D721Med (cell line): Measurements from ENCODE around the gene CRYBG2.

ENCODE experiments used
- DNase-seq: peaks from one replicate; pipeline ENCODE4 v3.0.0; 2011; ENCODE audit warnings: low spot score; ENCODE audit not compliant: insufficient read length
- FAIRE-seq: peaks from 2 replicates; lab custom pipeline; 2011; peaks lifted over from hg19 to GRCh38; lab: Jason Lieb, UNC
- TF ChIP-seq, protein P1 (sequence below): IDR thresholded peaks from 2 replicates; pipeline ENCODE4 v1.5.1; 2012; ENCODE audit warnings: mild to moderate bottlenecking, control low read depth; ENCODE audit not compliant: insufficient read depth; ENCODE audit errors: missing control alignments

The CRYBG2 gene

DNA sequence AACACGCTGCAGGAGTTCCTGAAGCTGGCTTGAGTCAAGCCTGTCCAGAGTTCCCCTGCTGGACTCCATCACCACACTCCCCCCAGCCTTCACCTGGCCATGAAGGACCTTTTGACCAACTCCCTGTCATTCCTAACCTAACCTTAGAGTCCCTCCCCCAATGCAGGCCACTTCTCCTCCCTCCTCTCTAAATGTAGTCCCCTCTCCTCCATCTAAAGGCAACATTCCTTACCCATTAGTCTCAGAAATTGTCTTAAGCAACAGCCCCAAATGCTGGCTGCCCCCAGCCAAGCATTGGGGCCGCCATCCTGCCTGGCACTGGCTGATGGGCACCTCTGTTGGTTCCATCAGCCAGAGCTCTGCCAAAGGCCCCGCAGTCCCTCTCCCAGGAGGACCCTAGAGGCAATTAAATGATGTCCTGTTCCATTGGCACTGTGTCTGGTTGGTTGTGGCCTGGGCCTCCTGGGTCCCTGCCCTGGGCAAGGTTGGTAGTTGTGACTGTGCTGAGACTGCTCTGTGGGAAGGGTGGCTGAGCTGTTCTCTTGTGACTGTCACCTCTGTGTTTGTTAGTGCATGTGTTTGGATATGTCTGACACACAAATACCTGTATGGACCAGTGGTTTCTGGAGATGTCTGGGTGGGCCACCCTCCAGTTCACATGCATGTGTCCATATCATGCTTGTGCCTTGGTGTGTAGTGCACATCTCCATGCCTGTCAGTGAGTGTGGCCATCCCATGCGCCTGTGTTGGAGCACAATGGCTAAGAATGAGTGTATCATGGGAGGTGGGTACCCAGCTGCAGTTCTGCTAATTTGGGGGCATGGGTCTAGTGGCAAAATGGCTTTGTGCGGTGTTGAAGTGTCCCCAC, 72.6 kb downstream of the CRYBG2 start:
- no peak for FAIRE-seq
- DNase-seq = no peak
- TF ChIP-seq, protein P1, sequence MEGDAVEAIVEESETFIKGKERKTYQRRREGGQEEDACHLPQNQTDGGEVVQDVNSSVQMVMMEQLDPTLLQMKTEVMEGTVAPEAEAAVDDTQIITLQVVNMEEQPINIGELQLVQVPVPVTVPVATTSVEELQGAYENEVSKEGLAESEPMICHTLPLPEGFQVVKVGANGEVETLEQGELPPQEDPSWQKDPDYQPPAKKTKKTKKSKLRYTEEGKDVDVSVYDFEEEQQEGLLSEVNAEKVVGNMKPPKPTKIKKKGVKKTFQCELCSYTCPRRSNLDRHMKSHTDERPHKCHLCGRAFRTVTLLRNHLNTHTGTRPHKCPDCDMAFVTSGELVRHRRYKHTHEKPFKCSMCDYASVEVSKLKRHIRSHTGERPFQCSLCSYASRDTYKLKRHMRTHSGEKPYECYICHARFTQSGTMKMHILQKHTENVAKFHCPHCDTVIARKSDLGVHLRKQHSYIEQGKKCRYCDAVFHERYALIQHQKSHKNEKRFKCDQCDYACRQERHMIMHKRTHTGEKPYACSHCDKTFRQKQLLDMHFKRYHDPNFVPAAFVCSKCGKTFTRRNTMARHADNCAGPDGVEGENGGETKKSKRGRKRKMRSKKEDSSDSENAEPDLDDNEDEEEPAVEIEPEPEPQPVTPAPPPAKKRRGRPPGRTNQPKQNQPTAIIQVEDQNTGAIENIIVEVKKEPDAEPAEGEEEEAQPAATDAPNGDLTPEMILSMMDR = no peak

DNA sequence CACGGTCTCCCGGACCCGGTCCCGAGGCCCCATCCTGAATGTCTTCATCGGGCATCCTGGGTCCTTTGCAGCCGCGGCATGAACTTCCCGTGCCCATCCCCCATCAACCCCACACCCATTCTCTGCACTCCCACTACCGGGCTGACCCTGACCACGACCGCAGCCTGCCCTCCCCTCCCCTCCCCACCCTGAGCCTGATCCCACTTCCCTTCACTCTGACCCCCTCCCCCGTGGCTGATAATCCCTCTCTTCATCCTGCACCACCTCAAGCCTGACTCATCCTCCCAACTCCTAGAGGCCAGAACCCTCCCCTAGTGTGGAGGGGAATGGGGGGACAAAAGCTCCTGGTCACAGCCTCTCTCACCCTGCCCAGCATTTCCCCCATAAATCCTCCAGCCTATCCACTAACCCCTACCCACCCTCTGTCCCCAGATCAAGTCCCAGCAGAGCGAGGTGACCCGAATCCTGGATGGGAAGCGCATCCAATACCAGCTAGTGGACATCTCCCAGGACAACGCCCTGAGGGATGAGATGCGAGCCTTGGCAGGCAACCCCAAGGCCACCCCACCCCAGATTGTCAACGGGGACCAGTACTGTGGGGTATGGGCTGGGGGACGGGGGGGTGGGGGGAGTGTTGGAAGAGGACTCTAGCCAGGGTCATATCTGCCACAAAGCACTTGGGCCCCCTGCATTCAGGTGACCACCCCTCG, 73.4 kb downstream of the CRYBG2 start:
- DNase-seq (no peak), FAIRE-seq (no peak)
- TF ChIP-seq, protein P1 = no peak

- TF ChIP-seq, protein P1 = peak; percentile 35
- DNase-seq (peak; percentile 80), FAIRE-seq (no peak)
Measured at GRCh38 chr1:26279456-26280332, 74.2 kb downstream of the CRYBG2 start, which contains the start of gene SH3BGRL3. Gene SH3BGRL3, plus strand, starts transcription at chr1:26280086. Its CDS starts 70 bp downstream, at chr1:26280156.

GRCh38 chr1:26278724-26279455, 75.0 kb downstream of the CRYBG2 start:
- DNase-seq (no peak), FAIRE-seq (no peak)

DNA sequence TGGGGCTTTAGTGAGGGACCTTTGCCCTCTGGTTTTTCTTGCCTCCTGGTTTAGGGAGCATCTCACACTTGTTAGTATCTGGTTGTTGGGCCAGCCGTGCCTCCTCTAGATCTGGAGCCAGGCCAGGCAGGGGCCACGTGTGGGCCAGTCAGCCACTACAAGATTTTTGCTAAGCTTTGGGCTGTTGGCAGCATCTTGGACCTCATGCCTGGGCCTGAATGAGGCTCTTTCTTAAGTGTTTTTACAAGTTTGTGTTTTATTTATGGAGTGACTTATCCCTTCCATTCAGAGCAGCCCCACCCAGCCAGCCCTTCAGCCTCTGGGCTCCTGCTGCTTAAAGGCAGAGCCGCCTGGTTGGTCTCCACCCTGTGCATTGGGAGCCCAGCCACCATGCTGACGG, 75.6 kb downstream of the CRYBG2 start:
- no peak for FAIRE-seq
- TF ChIP-seq, protein P1 = no peak
- DNase-seq = no peak

More at GRCh38 chr1:26278724-26279455, 75.0 kb downstream of the CRYBG2 start:
- TF ChIP-seq, protein P1 = no peak

GRCh38 chr1:26277719-26278118, 76.2 kb downstream of the CRYBG2 start:
- TF ChIP-seq, protein P1 = no peak
- no peak for DNase-seq
- no peak for FAIRE-seq
